ENCODE results near the gene NDUFB10.

Gene NDUFB10

DNA sequence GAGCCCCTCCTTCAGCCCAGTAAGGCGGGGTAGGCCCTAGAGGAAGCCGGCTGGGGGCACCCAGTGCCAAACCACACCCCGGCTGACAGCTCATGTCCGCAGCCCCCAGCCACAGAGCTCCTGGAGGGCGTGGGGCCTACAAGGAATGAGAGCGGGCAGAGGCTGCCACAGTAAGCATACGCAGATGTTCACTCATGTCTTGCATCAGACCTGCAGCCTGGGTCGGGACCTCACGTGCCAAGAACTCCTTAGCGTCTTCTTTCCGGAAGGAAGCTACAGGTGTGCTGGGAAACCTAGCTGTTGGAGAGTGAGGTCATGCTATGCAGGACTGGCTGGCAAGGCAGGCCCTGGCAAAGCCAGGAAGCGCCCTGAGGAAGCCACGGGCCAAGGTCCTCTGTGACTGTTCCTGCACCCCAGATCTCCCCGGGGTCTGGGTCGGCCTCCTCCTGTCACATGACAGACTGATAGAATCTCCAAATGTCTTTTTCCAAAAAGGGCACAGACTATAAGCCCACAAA is 48.7 kb downstream of the NDUFB10 start:
- no peak for DNase-seq (ENCODE audit: low spot score)
- TF ChIP-seq, protein P1, sequence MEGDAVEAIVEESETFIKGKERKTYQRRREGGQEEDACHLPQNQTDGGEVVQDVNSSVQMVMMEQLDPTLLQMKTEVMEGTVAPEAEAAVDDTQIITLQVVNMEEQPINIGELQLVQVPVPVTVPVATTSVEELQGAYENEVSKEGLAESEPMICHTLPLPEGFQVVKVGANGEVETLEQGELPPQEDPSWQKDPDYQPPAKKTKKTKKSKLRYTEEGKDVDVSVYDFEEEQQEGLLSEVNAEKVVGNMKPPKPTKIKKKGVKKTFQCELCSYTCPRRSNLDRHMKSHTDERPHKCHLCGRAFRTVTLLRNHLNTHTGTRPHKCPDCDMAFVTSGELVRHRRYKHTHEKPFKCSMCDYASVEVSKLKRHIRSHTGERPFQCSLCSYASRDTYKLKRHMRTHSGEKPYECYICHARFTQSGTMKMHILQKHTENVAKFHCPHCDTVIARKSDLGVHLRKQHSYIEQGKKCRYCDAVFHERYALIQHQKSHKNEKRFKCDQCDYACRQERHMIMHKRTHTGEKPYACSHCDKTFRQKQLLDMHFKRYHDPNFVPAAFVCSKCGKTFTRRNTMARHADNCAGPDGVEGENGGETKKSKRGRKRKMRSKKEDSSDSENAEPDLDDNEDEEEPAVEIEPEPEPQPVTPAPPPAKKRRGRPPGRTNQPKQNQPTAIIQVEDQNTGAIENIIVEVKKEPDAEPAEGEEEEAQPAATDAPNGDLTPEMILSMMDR (IDR thresholded peaks at IDR 0.05; ENCODE audit: extremely low read depth, insufficient read depth, missing control alignments) = no peak
- in situ Hi-C loops (cut with MboI; ENCODE audit: low pct_unique_long_range_greater_than_20kb, low sequenced_read_pairs, unreplicated experiment) = no loop called here

GRCh38 chr16:2008631-2009163 is 49.4 kb downstream of the NDUFB10 start:
- in situ Hi-C loops (cut with MboI; ENCODE audit: low pct_unique_long_range_greater_than_20kb, low sequenced_read_pairs, unreplicated experiment) = no loop called here
- DNase-seq (ENCODE audit: low spot score) = no peak
- TF ChIP-seq, protein P1 (IDR thresholded peaks at IDR 0.05; ENCODE audit: extremely low read depth, insufficient read depth, missing control alignments) = no peak

DNA sequence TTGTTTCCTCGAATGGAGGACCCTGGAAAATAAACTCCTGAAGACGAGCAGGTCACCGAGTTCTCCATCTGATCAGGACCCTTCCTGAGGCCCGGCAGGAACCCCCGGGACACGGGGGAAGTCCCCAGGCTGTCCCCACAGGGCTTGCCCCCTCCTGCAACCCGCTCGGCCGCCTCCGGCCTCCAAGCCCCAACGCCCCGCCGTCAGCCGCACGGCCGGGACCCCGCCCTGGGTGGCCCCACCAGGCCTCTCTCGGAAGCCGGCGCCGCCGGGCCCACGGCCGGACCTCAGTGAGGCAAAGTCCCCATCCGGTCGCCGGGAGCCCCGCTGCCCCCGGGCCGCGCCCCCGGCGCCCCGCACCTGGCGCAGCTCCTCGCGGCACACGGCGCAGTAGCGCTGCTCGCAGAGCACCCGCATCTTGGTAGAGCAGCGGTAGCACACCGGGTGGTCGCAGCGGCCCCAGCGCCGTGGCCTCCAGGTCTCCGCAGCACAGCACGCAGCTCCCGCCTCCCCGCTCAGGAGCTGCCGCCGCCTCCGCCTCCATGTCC is 49.9 kb downstream of the NDUFB10 start:
- in situ Hi-C loops (cut with MboI; ENCODE audit: low pct_unique_long_range_greater_than_20kb, low sequenced_read_pairs, unreplicated experiment) = no loop called here
- DNase-seq (ENCODE audit: low spot score) = no peak
- TF ChIP-seq, protein P1 (IDR thresholded peaks at IDR 0.05; ENCODE audit: extremely low read depth, insufficient read depth, missing control alignments) = no peak

- TF ChIP-seq, protein P1 (IDR thresholded peaks at IDR 0.05; ENCODE audit: extremely low read depth, insufficient read depth, missing control alignments) = no peak
- peak; percentile 98 for DNase-seq (ENCODE audit: low spot score)
- in situ Hi-C loops (cut with MboI; ENCODE audit: low pct_unique_long_range_greater_than_20kb, low sequenced_read_pairs, unreplicated experiment) = no loop called here
Observed at GRCh38 chr16:2009791-2010510, 50.6 kb downstream of the NDUFB10 start, which contains the start of gene ZNF598. TSS of gene ZNF598 (minus strand) at chr16:2009821.
